AG09309 (cell line): ENCODE results near the gene PCSK5.

Experiments
- DNase-seq: peaks from one replicate; pipeline ENCODE4 v3.0.0-alpha.2; 2010; ENCODE audit warnings: low read depth
- H3K4me3 ChIP-seq: 2 replicates; pipeline ENCODE4 v1.5.1; 2011; ENCODE audit warnings: mild to moderate bottlenecking, low read depth, low read length, moderate library complexity; ENCODE audit not compliant: control insufficient read depth
- CTCF ChIP-seq: IDR thresholded peaks from 2 replicates; pipeline ENCODE4 v1.5.1; 2011; ENCODE audit warnings: mild to moderate bottlenecking, low read depth, low read length, inconsistent platforms; ENCODE audit not compliant: insufficient read depth, control insufficient read depth; ENCODE audit errors: missing control alignments

PCSK5 gene

DNA sequence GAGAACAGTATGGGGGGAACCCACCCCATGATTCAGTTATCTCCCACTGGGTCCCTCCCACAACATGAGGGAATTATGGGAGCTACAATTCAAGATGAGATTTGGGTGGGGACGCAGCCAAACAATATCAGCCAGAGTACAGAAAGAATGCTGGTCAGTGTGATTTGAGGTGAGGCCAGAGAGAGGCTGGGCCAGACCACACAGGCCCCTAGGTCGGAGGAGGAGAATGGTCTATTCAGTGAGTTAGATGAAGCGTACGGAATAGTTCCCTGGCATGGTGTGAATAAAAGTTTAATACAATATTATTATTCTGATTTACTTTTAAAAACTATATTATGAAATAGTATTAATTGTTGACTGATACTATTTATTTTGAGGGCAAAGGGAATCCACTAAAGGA lies 39.7 kb downstream of the PCSK5 start:
- no peak overlapping the region for H3K4me3 ChIP-seq
- no peak for TF ChIP-seq CTCF
- no peak for DNase-seq

- H3K4me3 ChIP-seq = no peak overlapping the region
- no peak for DNase-seq
- TF ChIP-seq CTCF = no peak
These were observed 40.4 kb downstream of the PCSK5 start for GRCh38 chr9:75930730-75931321.

- no peak for TF ChIP-seq CTCF
- no peak for DNase-seq
- no peak overlapping the region for H3K4me3 ChIP-seq
These were observed 43.5 kb downstream of the PCSK5 start for GRCh38 chr9:75933982-75934381.

DNA sequence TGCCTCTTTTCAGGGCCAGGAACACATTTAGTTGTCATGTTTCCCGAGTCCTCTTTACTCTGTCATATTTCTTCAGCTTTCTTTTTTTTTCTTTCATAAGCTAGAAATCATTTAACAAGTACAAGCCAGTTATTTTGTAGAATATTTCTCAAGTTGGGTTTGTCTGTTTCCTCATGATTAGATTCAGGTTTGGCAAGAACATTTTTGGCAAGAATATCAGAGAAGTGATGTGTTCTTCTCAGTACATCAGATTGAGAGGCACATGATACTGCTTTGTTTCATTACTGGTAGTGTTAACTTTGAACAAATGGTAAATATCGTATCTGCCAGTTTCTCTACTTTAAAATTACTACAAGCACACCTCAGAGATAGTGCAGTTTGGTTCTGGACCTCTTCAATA lies 45.1 kb downstream of the PCSK5 start:
- TF ChIP-seq CTCF = no peak
- no peak overlapping the region for H3K4me3 ChIP-seq
- no peak for DNase-seq

GRCh38 chr9:75937521-75938258 lies 47.2 kb downstream of the PCSK5 start:
- no peak for TF ChIP-seq CTCF
- no peak for DNase-seq
- H3K4me3 ChIP-seq = no peak overlapping the region

- H3K4me3 ChIP-seq = no peak overlapping the region
- no peak for TF ChIP-seq CTCF
- DNase-seq = no peak
These were observed 48.5 kb downstream of the PCSK5 start for GRCh38 chr9:75938946-75939345.
